GM19025 (cell line): ENCODE data around the gene RBP7.
"Not testable (repeated sequence)": the region's sequence is repeated elsewhere in the genome, so short reads cannot be mapped to it uniquely, and the experiment has no call there.

Experiments
- ATAC-seq: cut with Tn5 transposase; IDR thresholded peaks from one replicate; pipeline ENCODE4 v1.9.1; 2021; ENCODE audit warnings: mild to moderate bottlenecking, low read depth, moderate library complexity; ENCODE audit not compliant: unreplicated experiment

RBP7 gene

DNA sequence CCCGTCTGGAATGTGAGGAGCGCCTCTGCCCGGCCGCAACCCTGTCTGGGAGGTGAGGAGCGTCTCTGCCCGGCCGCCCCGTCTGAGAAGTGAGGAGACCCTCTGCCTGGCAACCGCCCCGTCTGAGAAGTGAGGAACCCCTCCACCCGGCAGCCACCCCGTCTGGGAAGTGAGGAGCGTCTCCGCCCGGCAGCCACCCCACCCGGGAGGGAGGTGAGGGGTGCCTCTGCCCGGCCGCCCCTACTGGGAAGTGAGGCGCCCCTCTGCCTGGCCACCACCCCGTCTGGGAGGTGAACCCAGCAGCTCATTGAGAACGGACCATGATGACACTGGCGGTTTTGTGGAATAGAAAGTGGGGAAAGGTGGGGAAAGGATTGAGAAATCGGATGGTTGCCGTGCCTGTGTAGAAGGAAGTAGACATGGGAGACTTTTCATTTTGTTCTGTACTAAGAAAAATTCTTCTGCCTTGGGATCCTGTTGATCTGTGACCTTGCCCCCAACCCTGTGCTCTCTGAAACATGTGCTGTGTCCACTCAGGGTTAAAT, 32.0 kb downstream of the RBP7 start:
- ATAC-seq, result not testable (repeated sequence)

DNA sequence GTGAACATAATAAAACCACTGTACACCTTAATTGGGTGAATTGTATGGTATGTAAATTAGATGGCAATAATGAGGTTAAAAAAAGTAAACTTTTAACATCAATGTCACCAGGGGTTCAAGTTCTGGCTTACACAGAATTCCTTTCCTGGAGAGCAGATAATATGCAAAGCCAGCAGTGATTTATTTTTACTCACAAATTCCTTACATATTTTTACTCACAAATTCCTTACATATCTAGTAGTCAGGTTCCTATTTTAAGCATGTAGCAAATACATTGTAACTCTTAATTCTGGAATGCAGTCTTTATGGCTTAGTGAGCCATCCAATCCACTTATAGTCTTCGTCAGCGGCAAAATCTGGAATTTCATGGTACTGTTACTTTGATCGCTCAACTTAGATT, 34.4 kb downstream of the RBP7 start:
- no peak for ATAC-seq

DNA sequence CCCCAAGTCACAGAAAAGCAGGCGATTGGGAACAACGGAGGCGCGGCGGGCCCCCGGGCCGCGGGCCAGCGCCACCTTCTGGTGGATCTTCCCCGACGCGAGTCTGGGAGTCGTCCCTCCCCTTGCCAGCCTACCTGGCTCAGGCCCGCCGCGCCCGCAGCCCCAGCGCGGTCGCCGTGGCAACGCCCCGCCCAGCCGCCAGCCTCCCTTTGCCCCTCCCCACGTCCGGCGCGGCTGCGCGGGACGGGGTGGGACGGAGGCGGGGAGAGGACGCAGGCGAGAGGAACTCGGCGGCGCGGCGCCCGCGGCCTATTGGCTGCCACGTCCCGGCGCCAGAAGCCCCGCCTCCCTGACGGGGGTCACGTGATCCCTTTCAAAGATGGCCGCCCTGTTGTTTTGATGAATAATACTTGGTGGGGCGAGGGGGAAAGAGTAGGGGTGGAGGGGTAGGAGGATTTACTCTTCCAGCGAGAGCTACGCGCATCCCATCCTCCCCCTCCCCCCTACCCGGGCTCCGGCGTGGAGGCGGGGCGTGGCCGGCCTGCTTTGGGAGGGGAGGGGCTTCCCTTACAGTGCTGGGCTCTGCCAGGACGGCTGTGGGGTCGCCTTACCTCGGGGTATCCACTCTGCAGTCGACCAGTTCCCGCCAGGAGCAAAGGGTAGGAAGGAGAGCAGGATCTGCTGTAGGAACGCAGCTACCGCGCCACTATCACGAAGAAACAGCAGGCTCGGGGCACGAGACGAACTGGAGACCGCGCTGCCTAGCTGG, 35.7 kb downstream of the RBP7 start, which contains the start of gene UBE4B:
Gene UBE4B, plus strand, starts transcription at position 369 of the 769 bp plus-strand sequence. CDS start 713 bp downstream, outside the sequence.
- ATAC-seq, result peak; percentile 95

DNA sequence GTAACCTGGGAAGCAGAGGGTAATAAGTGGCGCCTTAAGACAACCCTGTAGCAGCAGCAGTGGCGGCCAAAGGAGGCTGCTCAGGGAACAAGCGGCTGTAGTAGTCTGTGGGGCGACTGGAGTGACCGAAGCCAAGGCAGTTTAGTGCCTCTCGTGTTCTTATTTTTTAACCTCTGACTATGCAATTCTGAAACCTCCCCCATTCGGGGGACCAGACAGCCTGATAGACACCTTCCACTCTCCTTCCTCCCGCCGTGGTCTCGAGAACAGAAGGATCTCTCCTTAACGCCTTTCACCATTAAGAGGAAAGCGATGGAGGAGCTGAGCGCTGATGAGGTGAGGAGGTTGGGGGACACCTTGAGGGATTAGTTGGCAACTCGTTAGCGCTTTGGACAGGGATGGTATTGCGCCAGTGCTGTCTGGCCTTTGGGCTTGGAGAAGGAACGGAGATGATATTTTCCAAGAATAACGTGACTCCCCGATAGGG, 36.4 kb downstream of the RBP7 start:
- ATAC-seq, result no peak

GRCh38 chr1:10042746-10043145, 45.7 kb downstream of the RBP7 start:
- ATAC-seq, result no peak

DNA sequence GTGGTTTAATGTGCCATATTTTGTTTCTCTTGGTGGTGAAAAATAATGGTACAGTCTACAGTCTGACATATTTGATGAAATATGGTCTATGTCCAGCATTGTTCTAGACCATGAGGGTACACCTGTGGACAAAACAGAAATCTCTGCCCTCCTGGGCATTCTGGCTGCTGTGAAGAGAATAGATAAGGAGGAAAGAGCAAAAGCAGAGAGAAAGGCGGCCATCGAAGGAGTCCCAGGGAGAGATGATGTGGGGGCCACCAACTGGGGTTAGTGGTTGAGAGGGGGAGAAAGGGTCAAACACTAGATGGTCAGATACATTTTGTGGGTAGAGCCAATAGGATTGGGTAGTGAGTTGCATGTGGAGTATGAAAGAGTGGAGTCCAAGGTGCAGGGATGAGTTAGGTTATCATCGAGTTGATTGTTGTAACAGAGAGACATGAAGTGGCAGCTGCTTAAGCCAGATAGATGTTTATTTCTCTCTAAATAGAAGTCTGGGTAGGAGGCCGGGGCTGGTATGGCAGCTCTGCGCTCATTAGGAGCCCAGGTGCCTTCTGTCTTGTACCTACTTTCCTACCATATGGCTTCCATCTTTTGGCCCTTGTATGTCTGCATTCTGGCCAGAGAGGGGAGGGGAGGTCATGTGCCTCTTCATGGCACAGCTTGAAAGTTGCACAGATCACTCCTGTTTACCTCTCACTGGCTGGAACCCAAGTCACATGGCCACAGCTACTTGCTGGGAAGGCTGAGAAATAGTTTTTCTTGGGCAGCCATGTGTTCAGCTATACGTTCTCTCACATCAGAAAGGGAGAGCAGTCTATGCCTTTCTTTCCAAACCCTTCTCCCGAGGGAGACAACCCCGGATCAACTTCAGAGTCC, 48.7 kb downstream of the RBP7 start:
- ATAC-seq, result no peak

GRCh38 chr1:10046356-10047085, 49.5 kb downstream of the RBP7 start:
- ATAC-seq, result no peak

- no peak for ATAC-seq
These were observed 51.6 kb downstream of the RBP7 start for GRCh38 chr1:10048601-10049000.

- ATAC-seq, result no peak
These were observed 53.6 kb downstream of the RBP7 start for GRCh38 chr1:10050611-10051010.

DNA sequence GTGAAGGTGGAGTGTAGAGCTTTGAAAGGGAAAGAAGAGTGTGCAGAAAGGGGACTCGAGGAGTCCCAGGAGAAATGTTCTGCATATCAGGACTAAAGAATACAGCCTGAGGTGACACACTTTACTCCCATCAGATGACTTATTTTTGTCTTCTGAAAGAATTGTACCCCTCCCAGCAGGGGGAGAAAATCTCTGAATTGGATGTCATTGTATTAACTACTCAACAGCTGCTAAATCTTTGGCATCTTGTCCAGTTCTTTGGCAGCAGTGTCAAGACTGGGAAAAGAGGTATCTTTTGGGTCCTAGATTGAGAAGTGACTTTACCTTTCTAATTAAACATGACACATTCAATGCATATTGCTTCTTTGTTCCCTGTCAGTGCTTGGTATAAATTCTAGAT, 54.6 kb downstream of the RBP7 start:
- ATAC-seq, result no peak

DNA sequence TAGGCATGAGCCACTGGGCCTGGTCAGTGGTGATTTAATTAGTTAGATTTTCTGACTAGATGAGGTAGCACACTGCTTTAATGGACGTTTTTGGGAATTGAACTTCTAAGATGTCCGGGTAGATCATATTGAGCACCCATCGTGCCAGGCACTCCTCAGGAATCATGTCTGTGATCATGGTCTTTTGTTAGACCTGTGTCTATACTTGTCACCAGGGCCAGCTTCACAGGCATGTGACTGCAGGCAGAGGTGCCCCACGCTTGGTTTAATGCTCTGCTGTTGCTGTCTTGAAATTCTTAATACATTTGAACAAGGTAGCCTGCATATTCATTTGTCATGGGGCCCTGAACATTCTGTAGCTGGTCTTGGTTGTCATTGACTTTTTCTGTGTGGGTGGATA, 55.3 kb downstream of the RBP7 start:
- no peak for ATAC-seq

- ATAC-seq, result no peak
These were observed 57.4 kb downstream of the RBP7 start for GRCh38 chr1:10054465-10054864.

DNA sequence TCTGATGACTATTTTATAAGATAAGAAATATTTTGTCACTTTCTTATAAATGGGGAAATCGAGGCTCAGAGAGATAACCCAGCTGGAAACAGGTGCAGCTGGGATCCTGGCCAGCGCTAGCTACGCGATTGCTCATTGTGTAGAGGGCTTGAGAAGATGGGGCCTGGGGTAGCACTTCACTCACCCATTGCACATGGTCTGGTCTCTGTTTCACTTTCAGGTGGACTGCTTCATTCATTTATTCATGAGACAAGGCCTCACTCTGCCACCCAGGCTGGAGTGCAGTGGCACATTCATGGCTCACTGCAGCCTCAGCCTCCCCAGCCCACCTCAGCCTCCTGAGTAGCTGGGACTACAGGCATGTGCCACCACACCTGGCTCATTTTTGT, 59.6 kb downstream of the RBP7 start:
- ATAC-seq, result no peak

- no peak for ATAC-seq
These were observed 60.3 kb downstream of the RBP7 start for GRCh38 chr1:10057343-10057742.

GRCh38 chr1:10057796-10058195, 60.8 kb downstream of the RBP7 start:
- no peak for ATAC-seq

DNA sequence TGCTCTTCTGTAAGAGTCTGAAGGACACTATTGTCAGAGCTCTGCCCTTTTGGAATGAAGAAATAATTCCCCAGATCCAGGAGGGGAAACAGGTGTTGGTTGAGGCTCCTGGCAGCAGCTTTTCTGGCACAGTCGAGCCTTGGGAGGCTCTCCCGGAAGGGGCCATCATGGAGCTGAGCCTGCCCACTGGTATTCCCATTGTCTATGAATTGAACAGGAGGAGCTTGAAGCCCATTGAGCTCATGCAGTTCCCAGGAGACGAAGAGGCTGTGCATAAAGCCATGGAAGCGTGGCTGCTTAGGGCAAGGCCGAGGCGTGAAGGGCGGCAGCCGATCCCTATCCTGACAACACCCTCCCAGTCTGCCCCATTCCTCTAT, 62.3 kb downstream of the RBP7 start:
- no peak for ATAC-seq

DNA sequence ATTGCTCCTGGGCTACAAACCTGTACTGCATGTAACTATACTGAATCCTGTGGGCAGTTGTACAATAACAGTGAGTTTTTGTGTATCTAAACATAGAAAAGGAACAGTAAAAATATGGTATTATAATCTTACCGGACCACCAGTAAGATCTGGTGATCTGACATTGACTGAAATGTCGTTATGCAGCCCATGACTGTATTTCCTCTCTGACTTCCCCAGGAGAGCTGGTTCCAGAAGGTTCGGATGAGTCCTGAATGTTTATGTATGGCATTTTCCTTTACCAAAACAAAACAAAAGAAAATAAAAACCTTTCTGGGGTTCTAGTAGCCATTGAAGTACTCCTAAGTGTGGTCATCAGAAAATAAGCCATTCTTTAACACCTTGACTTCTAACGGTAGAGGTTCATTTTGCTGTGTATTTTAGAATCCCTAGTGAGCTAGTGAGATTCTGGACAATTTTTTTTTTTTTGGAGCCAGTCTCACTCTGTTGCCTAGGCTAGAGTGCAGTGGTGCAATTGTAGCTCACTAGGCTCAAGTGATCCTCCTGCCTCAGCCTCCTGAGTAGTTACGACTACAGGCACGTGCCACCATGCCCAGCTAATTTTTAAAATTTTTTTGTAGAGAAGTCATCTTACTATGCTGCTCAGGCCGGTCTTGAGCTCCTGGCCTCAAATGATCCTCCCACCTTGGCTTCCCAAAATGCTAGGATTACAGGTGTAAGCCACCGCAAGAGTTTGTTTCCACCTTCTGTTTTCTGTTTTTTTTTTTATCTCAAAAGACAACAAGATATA, 63.5 kb downstream of the RBP7 start:
- no peak for ATAC-seq

- ATAC-seq, result no peak
These were observed 64.2 kb downstream of the RBP7 start for GRCh38 chr1:10061276-10061675.

DNA sequence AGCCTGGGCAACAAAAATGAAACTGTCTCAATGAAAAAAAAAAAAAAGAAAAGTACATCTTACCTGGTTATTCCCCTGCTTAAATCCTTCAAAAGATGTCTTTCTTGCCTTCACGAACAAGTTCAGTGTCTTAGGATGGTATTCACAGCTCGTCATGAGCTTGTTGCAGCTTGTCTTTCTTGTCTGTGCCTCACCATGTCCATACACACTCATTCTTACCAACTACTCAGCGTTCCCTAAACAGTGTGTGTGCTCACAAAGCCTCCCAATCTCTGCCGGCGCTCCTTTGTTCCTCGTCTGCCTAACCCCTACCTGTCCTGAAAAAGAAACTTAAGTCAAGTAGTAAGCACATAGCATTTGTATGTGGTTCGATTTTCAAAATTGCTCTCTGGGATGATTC, 66.8 kb downstream of the RBP7 start:
- no peak for ATAC-seq
